Stimulated activated naive CD8-positive, alpha-beta T cell treated with anti-CD3 and anti-CD28 coated beads, Interleukin-15, Interleukin-2, amounts not matched to agents 100 ng/mL and 50 ng/mL, for 24 hours (primary cell): Measurements from ENCODE around the gene PCSK6.

Experiments
- H3K27ac Mint-ChIP-seq: one replicate; pipeline ENCODE4 v1.8.0; 2021; ENCODE audit warnings: mild to moderate bottlenecking, mixed read lengths
- H3K27me3 Mint-ChIP-seq: one replicate; pipeline ENCODE4 v1.8.0; 2021; ENCODE audit warnings: mixed read lengths
- H3K36me3 Mint-ChIP-seq: one replicate; pipeline ENCODE4 v1.8.0; 2021; ENCODE audit warnings: low read depth, mixed read lengths
- H3K4me1 Mint-ChIP-seq: one replicate; pipeline ENCODE4 v1.8.0; 2021; ENCODE audit warnings: low read depth, mixed read lengths
- H3K4me3 Mint-ChIP-seq: one replicate; pipeline ENCODE4 v1.8.0; 2021; ENCODE audit warnings: mild to moderate bottlenecking, mixed read lengths
- H3K9me3 Mint-ChIP-seq: one replicate; pipeline ENCODE4 v1.8.0; 2021; ENCODE audit warnings: mixed read lengths

The PCSK6 gene

GRCh38 chr15:101510212-101511197, 21.0 kb upstream of the PCSK6 start:
- Mint-ChIP-seq H3K36me3 (no peaks in the 10 kb centered on the region), H3K27ac (no peak overlapping the region), H3K27me3 (peaks cover 31% of the 10 kb centered on the region), H3K4me3 (no peak overlapping the region), H3K4me1 (no peaks in the 10 kb centered on the region), H3K9me3 (peaks cover 1% of the 10 kb centered on the region)

DNA sequence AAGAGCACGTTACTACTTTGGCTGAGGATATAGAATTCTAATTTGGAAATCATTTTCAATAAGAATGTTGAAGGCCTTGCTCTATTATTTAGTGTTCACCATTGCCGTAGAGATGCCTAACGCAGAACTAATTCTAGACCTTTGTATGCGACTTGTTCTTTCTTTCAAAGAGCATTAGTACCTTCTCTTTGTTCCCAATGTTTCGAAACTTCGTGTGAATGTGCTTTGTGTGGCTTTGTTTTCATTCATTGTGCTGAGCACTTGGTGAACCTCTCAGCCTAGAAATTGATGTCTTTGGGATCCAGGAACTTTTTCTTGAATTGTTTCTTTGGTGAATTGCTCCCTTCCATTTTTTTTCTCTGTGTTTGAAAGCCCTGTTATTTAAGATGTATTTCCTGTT, 19.8 kb upstream of the PCSK6 start:
- no peaks in the 10 kb centered on the region for H3K9me3 Mint-ChIP-seq

GRCh38 chr15:101506491-101506890, 17.0 kb upstream of the PCSK6 start:
- Mint-ChIP-seq H3K9me3 (no peaks in the 10 kb centered on the region), H3K4me3 (no peak overlapping the region), H3K36me3 (no peaks in the 10 kb centered on the region), H3K27ac (no peak overlapping the region), H3K4me1 (no peaks in the 10 kb centered on the region), H3K27me3 (peaks cover 13% of the 10 kb centered on the region)

More for the DNA sequence above, 19.8 kb upstream of the PCSK6 start:
- H3K36me3 Mint-ChIP-seq, result no peaks in the 10 kb centered on the region
- no peak overlapping the region for H3K27ac Mint-ChIP-seq
- H3K27me3 Mint-ChIP-seq, result peaks cover 29% of the 10 kb centered on the region
- no peak overlapping the region for H3K4me3 Mint-ChIP-seq
- no peaks in the 10 kb centered on the region for H3K4me1 Mint-ChIP-seq

DNA sequence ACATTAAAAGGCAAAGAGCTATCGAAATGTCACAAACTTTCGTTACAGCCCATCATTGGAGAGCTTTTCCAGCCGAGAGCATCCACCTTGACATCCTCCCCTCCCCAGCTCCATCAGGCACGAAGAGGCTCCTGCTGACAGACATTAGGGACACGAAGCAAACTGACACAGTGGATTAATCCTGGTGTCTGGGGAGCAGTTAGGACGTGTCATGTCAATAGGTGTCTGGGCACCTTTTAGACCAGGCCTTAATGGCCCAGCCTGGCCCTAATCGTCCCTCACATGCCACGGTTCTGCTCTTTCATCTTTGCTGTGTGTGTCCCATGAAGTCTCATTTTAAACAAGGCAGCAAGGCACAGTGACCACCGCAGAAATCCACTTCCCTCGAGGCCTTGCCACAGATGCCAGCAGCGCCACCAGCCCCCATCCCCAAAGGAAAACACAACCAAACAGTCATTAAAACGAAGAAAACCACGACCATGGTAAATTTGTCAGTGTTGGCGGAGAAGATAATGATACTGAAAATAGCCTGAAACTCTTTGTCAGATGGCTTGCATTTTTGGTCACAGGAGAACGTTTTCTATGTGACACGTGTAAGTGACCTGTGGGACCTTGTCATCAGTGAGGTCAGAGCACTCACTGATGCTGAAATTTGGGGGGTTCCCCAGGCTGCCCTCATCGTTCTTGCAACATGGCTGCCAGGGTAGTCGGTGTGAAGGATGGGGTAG, 16.3 kb upstream of the PCSK6 start:
- H3K4me3 Mint-ChIP-seq, result no peak overlapping the region

DNA sequence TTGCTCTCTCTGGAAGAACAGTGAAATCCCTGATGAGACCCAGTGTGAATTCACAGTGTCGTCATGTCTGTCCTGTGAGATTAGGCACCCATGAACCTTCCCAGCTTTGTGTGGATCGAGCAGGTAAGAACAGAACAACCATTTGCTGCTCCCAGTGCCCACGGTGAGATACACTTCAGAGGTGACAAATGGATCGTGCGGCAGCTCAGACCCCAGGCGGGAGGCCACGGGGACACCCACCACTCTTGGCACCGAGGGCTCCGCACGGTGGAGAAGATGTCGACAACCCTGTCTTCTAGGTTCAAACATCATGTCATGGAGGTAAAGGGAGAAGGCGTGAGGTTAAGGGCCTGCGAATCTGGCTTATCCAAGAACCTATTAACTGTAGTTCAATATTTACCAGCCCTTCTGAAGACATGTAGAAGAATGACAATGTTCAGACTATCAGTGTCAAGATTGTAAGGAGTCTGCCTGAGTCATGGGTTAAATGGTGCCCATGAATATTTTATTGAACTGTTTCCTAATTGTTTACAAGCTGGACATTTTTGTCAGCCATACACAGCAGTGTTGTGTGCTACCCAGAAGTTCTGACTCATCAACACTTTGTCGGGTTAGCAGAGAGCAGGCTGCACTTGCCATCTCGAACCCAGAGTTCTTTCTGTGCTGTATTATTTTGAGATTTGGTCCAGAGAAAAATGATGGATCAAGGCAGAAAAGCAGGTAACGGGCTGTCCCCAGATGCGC, 15.5 kb upstream of the PCSK6 start:
- Mint-ChIP-seq H3K27me3 (peaks cover 11% of the 10 kb centered on the region), H3K27ac (no peak overlapping the region), H3K9me3 (no peaks in the 10 kb centered on the region), H3K4me3 (no peak overlapping the region), H3K4me1 (peaks cover 7% of the 10 kb centered on the region), H3K36me3 (no peaks in the 10 kb centered on the region)

More for the DNA sequence above, 16.3 kb upstream of the PCSK6 start:
- peaks cover under 1% of the 10 kb centered on the region for H3K4me1 Mint-ChIP-seq
- H3K36me3 Mint-ChIP-seq, result no peaks in the 10 kb centered on the region
- no peaks in the 10 kb centered on the region for H3K9me3 Mint-ChIP-seq
- peaks cover 11% of the 10 kb centered on the region for H3K27me3 Mint-ChIP-seq
- no peak overlapping the region for H3K27ac Mint-ChIP-seq

GRCh38 chr15:101504373-101504772, 14.9 kb upstream of the PCSK6 start:
- Mint-ChIP-seq H3K9me3 (no peaks in the 10 kb centered on the region), H3K4me1 (peaks cover 9% of the 10 kb centered on the region), H3K36me3 (no peaks in the 10 kb centered on the region), H3K27me3 (peaks cover 11% of the 10 kb centered on the region), H3K4me3 (no peak overlapping the region), H3K27ac (no peak overlapping the region)

GRCh38 chr15:101503296-101503599, 13.7 kb upstream of the PCSK6 start:
- Mint-ChIP-seq H3K4me3 (no peak overlapping the region), H3K27ac (no peak overlapping the region), H3K4me1 (peaks cover 9% of the 10 kb centered on the region), H3K9me3 (no peaks in the 10 kb centered on the region), H3K27me3 (peaks cover 6% of the 10 kb centered on the region), H3K36me3 (no peaks in the 10 kb centered on the region)

GRCh38 chr15:101502572-101503295, 13.2 kb upstream of the PCSK6 start:
- Mint-ChIP-seq H3K4me1 (peaks cover 9% of the 10 kb centered on the region), H3K27ac (no peak overlapping the region), H3K9me3 (no peaks in the 10 kb centered on the region), H3K27me3 (peaks cover 8% of the 10 kb centered on the region), H3K36me3 (no peaks in the 10 kb centered on the region), H3K4me3 (no peak overlapping the region)

- H3K9me3 Mint-ChIP-seq, result no peaks in the 10 kb centered on the region
- H3K27me3 Mint-ChIP-seq, result peaks cover 15% of the 10 kb centered on the region
- no peak overlapping the region for H3K27ac Mint-ChIP-seq
- H3K4me3 Mint-ChIP-seq, result peak overlapping the region; percentile 43
- H3K4me1 Mint-ChIP-seq, result peaks cover 9% of the 10 kb centered on the region
- no peaks in the 10 kb centered on the region for H3K36me3 Mint-ChIP-seq
Measured at GRCh38 chr15:101501703-101502373, 12.3 kb upstream of the PCSK6 start.

GRCh38 chr15:101500865-101501551, 11.5 kb upstream of the PCSK6 start:
- Mint-ChIP-seq H3K27me3 (peaks cover 24% of the 10 kb centered on the region), H3K36me3 (no peaks in the 10 kb centered on the region), H3K4me1 (peaks cover 9% of the 10 kb centered on the region), H3K27ac (no peak overlapping the region), H3K4me3 (no peak overlapping the region), H3K9me3 (no peaks in the 10 kb centered on the region)

DNA sequence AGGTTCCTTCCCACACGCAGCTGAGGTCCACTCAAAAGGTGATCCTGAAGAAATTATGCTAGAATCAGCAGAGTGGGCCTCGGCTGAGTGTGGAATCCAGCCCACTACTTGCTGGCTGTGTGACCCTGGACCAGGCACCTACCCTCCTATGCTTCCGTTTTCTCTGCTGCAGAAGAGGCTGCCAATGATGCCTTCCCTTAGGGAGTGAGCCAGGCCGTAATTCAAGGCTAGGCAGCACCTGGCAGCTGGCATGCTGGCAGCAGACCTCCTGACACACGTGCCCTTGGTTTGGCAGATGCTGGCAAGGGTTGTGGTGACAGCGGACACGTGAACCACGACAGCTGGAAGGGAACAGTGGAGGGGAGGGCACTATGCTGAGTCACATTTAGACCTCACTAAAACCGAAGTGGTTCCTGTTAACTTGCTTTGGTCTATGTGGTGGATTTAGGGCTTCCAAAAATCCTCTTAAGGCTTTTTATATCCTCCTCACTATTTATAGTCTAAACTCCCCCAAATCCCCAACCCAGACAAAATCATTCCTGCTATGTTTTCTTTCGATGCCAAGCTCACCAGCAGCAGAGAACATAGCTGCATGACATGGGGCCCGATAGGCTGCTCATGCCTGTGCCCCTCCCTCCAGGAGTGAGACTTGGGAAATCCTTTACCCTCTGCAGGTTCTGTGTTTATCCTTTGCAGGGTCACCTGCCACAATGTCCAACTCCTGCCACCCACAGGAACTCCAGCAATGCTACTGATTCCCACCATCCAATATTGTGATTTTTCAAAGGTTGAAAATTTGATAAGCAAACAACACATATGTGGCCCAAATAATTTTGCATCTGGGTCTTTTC, 10.6 kb upstream of the PCSK6 start:
- H3K36me3 Mint-ChIP-seq, result no peaks in the 10 kb centered on the region
- no peak overlapping the region for H3K27ac Mint-ChIP-seq
- H3K4me1 Mint-ChIP-seq, result peaks cover 9% of the 10 kb centered on the region
- H3K27me3 Mint-ChIP-seq, result peaks cover 30% of the 10 kb centered on the region
- H3K4me3 Mint-ChIP-seq, result no peak overlapping the region
- no peaks in the 10 kb centered on the region for H3K9me3 Mint-ChIP-seq

GRCh38 chr15:101498717-101499480, 9.4 kb upstream of the PCSK6 start:
- no peak overlapping the region for H3K4me3 Mint-ChIP-seq
- H3K27ac Mint-ChIP-seq, result no peak overlapping the region
- H3K27me3 Mint-ChIP-seq, result peaks cover 42% of the 10 kb centered on the region
- H3K4me1 Mint-ChIP-seq, result peaks cover 9% of the 10 kb centered on the region
- H3K9me3 Mint-ChIP-seq, result no peaks in the 10 kb centered on the region
- no peaks in the 10 kb centered on the region for H3K36me3 Mint-ChIP-seq
